ENCODE data around the gene CAB39. TPM values are rescaled to one million over a fixed set of nuclear protein-coding genes. Genes with fewer than 3 reads are reported as not detected.

The CAB39 gene
- total RNA-seq, 1 donor from 2014 or later = 60.3 TPM

DNA sequence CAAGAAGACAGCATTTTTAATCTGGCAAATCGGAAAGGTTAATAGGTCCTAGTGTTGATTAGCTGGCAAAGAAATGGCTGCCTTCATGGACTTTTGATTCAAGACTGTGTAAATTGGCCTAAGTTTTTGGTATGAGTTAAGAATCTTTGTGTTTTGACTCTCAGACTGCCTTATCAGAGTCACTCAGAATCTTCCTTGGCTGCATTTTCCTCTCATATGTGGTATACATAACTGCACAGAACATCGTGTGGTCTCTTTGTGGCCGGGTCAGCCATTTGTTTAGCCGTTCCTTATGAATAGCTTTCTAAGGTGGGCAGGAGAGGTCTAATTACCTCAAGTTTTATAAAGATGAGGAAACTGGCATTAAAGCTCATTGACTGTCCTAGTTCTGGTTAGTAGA is 30.1 kb downstream of the CAB39 start:
- no peak overlapping the region for H3K27ac Mint-ChIP-seq (ENCODE audit: unreplicated experiment)
- H3K4me3 Mint-ChIP-seq (ENCODE audit: unreplicated experiment) = no peak overlapping the region
- no peaks in the 10 kb centered on the region for H3K36me3 Mint-ChIP-seq (ENCODE audit: unreplicated experiment)
- no peak for TF ChIP-seq CTCF (IDR thresholded peaks at IDR 0.05; ENCODE audit: partially characterized antibody, unreplicated experiment)
- H3K9me3 Mint-ChIP-seq (ENCODE audit: unreplicated experiment) = no peaks in the 10 kb centered on the region
- DNase-seq = no peak
- peaks cover 2% of the 10 kb centered on the region for H3K27me3 Mint-ChIP-seq (ENCODE audit: unreplicated experiment)
- H3K4me1 Mint-ChIP-seq (ENCODE audit: low read depth, unreplicated experiment) = no peaks in the 10 kb centered on the region

DNA sequence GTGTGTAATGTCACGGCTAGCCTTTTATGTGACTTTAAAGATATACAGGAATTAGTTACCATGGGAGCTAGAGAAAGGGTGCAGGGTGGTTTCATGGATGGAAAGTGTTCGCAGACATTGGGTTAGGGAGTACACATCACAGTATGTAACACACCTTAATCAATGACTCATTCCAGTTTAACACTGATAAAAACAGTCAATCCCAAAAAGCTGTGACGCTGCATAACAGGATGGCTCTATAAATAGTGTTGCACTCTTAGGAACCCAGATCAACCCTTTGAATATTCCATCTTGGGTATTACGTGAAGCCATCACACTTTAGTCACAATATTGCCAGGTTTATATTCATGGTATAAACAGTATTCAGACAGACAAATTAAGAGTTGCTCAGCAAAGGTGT is 33.6 kb downstream of the CAB39 start:
- no peaks in the 10 kb centered on the region for H3K9me3 Mint-ChIP-seq (ENCODE audit: unreplicated experiment)
- peaks cover 2% of the 10 kb centered on the region for H3K27me3 Mint-ChIP-seq (ENCODE audit: unreplicated experiment)
- no peaks in the 10 kb centered on the region for H3K36me3 Mint-ChIP-seq (ENCODE audit: unreplicated experiment)
- H3K4me3 Mint-ChIP-seq (ENCODE audit: unreplicated experiment) = no peak overlapping the region
- no peak for DNase-seq
- peaks cover 2% of the 10 kb centered on the region for H3K4me1 Mint-ChIP-seq (ENCODE audit: low read depth, unreplicated experiment)
- no peak for TF ChIP-seq CTCF (IDR thresholded peaks at IDR 0.05; ENCODE audit: partially characterized antibody, unreplicated experiment)
- H3K27ac Mint-ChIP-seq (ENCODE audit: unreplicated experiment) = no peak overlapping the region

- no peak for TF ChIP-seq CTCF (IDR thresholded peaks at IDR 0.05; ENCODE audit: partially characterized antibody, unreplicated experiment)
- peaks cover 8% of the 10 kb centered on the region for H3K4me1 Mint-ChIP-seq (ENCODE audit: low read depth, unreplicated experiment)
- DNase-seq = no peak
- no peak overlapping the region for H3K27ac Mint-ChIP-seq (ENCODE audit: unreplicated experiment)
- H3K36me3 Mint-ChIP-seq (ENCODE audit: unreplicated experiment) = no peaks in the 10 kb centered on the region
- H3K9me3 Mint-ChIP-seq (ENCODE audit: unreplicated experiment) = peaks cover 2% of the 10 kb centered on the region
- peaks cover 2% of the 10 kb centered on the region for H3K27me3 Mint-ChIP-seq (ENCODE audit: unreplicated experiment)
- H3K4me3 Mint-ChIP-seq (ENCODE audit: unreplicated experiment) = no peak overlapping the region
Observed at GRCh38 chr2:230748087-230748486, 35.4 kb downstream of the CAB39 start.

- Mint-ChIP-seq H3K27ac (ENCODE audit: unreplicated experiment) (no peak overlapping the region), H3K4me3 (ENCODE audit: unreplicated experiment) (no peak overlapping the region), H3K9me3 (ENCODE audit: unreplicated experiment) (peaks cover 2% of the 10 kb centered on the region), H3K36me3 (ENCODE audit: unreplicated experiment) (no peaks in the 10 kb centered on the region), H3K27me3 (ENCODE audit: unreplicated experiment) (peaks cover 2% of the 10 kb centered on the region), H3K4me1 (ENCODE audit: low read depth, unreplicated experiment) (peaks cover 8% of the 10 kb centered on the region)
- no peak for TF ChIP-seq CTCF (IDR thresholded peaks at IDR 0.05; ENCODE audit: partially characterized antibody, unreplicated experiment)
- DNase-seq = no peak
Observed at GRCh38 chr2:230749111-230749510, 36.5 kb downstream of the CAB39 start.

DNA sequence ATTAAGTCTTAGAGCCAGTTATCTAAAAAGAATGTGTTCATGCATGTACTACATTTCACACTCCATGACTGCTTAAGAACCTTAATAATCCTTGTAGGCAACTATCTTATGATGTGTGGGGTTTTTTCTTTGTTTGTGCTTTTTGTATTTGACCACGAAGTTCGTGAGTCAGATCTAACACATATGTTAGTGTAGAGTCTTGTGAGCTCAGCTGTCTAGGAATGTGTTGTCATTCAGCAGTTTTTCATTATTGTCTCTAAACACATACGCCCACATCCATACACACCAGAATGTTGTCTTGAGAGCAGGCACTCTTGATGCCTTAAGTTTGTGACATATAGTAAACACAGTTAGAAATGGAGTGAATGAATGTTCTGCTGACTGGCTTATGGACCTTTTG is 38.4 kb downstream of the CAB39 start:
- Mint-ChIP-seq H3K27me3 (ENCODE audit: unreplicated experiment) (peaks cover 5% of the 10 kb centered on the region), H3K9me3 (ENCODE audit: unreplicated experiment) (peaks cover 2% of the 10 kb centered on the region), H3K4me1 (ENCODE audit: low read depth, unreplicated experiment) (peaks cover 16% of the 10 kb centered on the region), H3K4me3 (ENCODE audit: unreplicated experiment) (no peak overlapping the region), H3K27ac (ENCODE audit: unreplicated experiment) (peak overlapping the region; percentile 48), H3K36me3 (ENCODE audit: unreplicated experiment) (no peaks in the 10 kb centered on the region)
- TF ChIP-seq CTCF (IDR thresholded peaks at IDR 0.05; ENCODE audit: partially characterized antibody, unreplicated experiment) = no peak
- no peak for DNase-seq

All from glutamatergic neuron (in vitro differentiated cells).